GM23338 (cell line): ENCODE data around the gene TOE1. TPM values are rescaled to one million over a fixed set of nuclear protein-coding genes. Genes with fewer than 3 reads are reported as not detected.

Experiments used
- ATAC-seq: fragments of 200-7000 bp; cut with Tn5 transposase; 3 replicates; pipeline ENCODE4 v1.9.1; 2020
- DNase-seq: peaks from one replicate; pipeline ENCODE4 v3.0.0-alpha.2; 2015; ENCODE audit warnings: low spot score
- H2AFZ ChIP-seq: fragments of 200-600 bp; sonication (generic); 2 replicates; pipeline ENCODE4 v1.8.0; 2016; ENCODE audit warnings: antibody characterized with exemption, mild to moderate bottlenecking, moderate library complexity
- H3F3A ChIP-seq: fragments of 200-600 bp; sonication (generic); replicated peaks from 2 replicates; pipeline ENCODE4 v1.8.0; 2017; ENCODE audit warnings: antibody characterized with exemption, mixed run types, low read depth
- H3K27ac ChIP-seq: fragments of 200-600 bp; sonication (generic); 2 replicates; pipeline ENCODE4 v1.6.1; 2016; ENCODE audit warnings: low read depth
- H3K27me3 ChIP-seq: fragments of 200-600 bp; sonication (generic); 2 replicates; pipeline ENCODE4 v1.8.0; 2016; ENCODE audit warnings: mild to moderate bottlenecking, mixed run types, moderate library complexity; ENCODE audit not compliant: insufficient read depth
- H3K36me3 ChIP-seq: fragments of 200-600 bp; sonication (generic); 2 replicates; pipeline ENCODE4 v1.8.0; 2016; ENCODE audit warnings: mild to moderate bottlenecking; ENCODE audit not compliant: insufficient read depth
- H3K4me1 ChIP-seq: fragments of 200-600 bp; sonication (generic); 2 replicates; pipeline ENCODE4 v1.8.0; 2016; ENCODE audit warnings: mild to moderate bottlenecking, moderate library complexity; ENCODE audit not compliant: insufficient read depth
- H3K4me2 ChIP-seq: fragments of 200-600 bp; sonication (generic); 2 replicates; pipeline ENCODE4 v1.7.1; 2017; ENCODE audit warnings: mixed run types
- H3K4me3 ChIP-seq: fragments of 200-600 bp; sonication (generic); 2 replicates; pipeline ENCODE4 v1.6.1; 2016; ENCODE audit warnings: mixed run types
- H3K79me2 ChIP-seq: fragments of 200-600 bp; sonication (generic); replicated peaks from 2 replicates; pipeline ENCODE4 v1.8.0; 2017; ENCODE audit warnings: mild to moderate bottlenecking; ENCODE audit not compliant: insufficient read depth
- H3K9me2 ChIP-seq: fragments of 200-600 bp; sonication (generic); 2 replicates; pipeline ENCODE4 v1.8.0; 2017; ENCODE audit not compliant: insufficient read depth
- H4K20me1 ChIP-seq: fragments of 200-600 bp; sonication (generic); replicated peaks from 2 replicates; pipeline ENCODE4 v1.8.0; 2017; ENCODE audit warnings: mild to moderate bottlenecking; ENCODE audit not compliant: insufficient read depth
- H3K27ac Mint-ChIP-seq: 2 replicates; pipeline ENCODE4 v1.8.0; 2020; ENCODE audit warnings: inconsistent platforms, mild to moderate bottlenecking, moderate library complexity, mixed read lengths
- H3K27me3 Mint-ChIP-seq: 3 replicates; pipeline ENCODE4 v1.8.0; 2022; ENCODE audit warnings: low read depth, mild to moderate bottlenecking, moderate library complexity, mixed read lengths, inconsistent platforms; ENCODE audit not compliant: insufficient read depth, poor library complexity
- H3K36me3 Mint-ChIP-seq: 3 replicates; pipeline ENCODE4 v1.8.0; 2021; ENCODE audit warnings: low read depth, mild to moderate bottlenecking, inconsistent platforms, moderate library complexity, mixed read lengths
- H3K4me1 Mint-ChIP-seq: 3 replicates; pipeline ENCODE4 v1.8.0; 2020; ENCODE audit warnings: mild to moderate bottlenecking, inconsistent platforms, mixed read lengths
- H3K4me3 Mint-ChIP-seq: 3 replicates; pipeline ENCODE4 v1.8.0; 2021; ENCODE audit warnings: moderate library complexity, mild to moderate bottlenecking, inconsistent platforms, mixed read lengths
- H3K9me3 Mint-ChIP-seq: 3 replicates; pipeline ENCODE4 v1.8.0; 2020; ENCODE audit warnings: moderate library complexity, mild to moderate bottlenecking, inconsistent platforms, mixed read lengths
- CREB1 ChIP-seq: fragments of 250-450 bp; sonication (Bioruptor Pico); IDR thresholded peaks from 2 replicates; pipeline ENCODE4 v1.5.0; 2020; ENCODE audit warnings: low read depth, mild to moderate bottlenecking, moderate library complexity
- ETS1 ChIP-seq: IDR thresholded peaks from 2 replicates; pipeline ENCODE4 v1.6.1; 2016; ENCODE audit warnings: antibody characterized with exemption
- EZH2 ChIP-seq: fragments of 200-600 bp; sonication (generic); IDR thresholded peaks from one replicate; pipeline ENCODE4 v1.8.0; 2017; ENCODE audit warnings: antibody characterized with exemption, mild to moderate bottlenecking, low read depth; ENCODE audit not compliant: unreplicated experiment
- EZH2phosphoT487 ChIP-seq: fragments of 200-600 bp; sonication (generic); IDR thresholded peaks from one replicate; pipeline ENCODE4 v1.8.1; 2018; ENCODE audit warnings: antibody characterized with exemption; ENCODE audit not compliant: unreplicated experiment
- JUNB ChIP-seq: IDR thresholded peaks from one replicate; pipeline ENCODE4 v1.6.1; 2016; ENCODE audit warnings: antibody characterized with exemption; ENCODE audit not compliant: unreplicated experiment
- NANOG ChIP-seq: IDR thresholded peaks from 2 replicates; pipeline ENCODE4 v1.6.1; 2016; ENCODE audit warnings: antibody characterized with exemption, borderline replicate concordance
- POLR2AphosphoS5 ChIP-seq: IDR thresholded peaks from 2 replicates; pipeline ENCODE4 v1.6.1; 2016; ENCODE audit warnings: antibody characterized with exemption, low read depth
- REST ChIP-seq: IDR thresholded peaks from one replicate; pipeline ENCODE4 v1.6.1; 2018; ENCODE audit warnings: antibody characterized with exemption; ENCODE audit not compliant: unreplicated experiment
- STAT1 ChIP-seq: IDR thresholded peaks from one replicate; pipeline ENCODE4 v1.6.1; 2016; ENCODE audit warnings: antibody characterized with exemption; ENCODE audit not compliant: unreplicated experiment
- ZNF331 ChIP-seq: fragments of 250-450 bp; sonication (Bioruptor Pico); IDR thresholded peaks from 2 replicates; pipeline ENCODE4 v1.5.0; 2020; ENCODE audit warnings: low read depth, mild to moderate bottlenecking, moderate library complexity
- polyA plus RNA-seq: library from polyadenylated mRNA; unstranded; fragments of >200 nt; fragmentation: Nextera tagmentation; extraction: Ambion mirVana; gene quantifications from 2 replicates; pipeline ENCODE4 v1.2.1, GENCODE V29; 2016
- total RNA-seq: library from RNA; depleted of rRNA; stranded (reverse); fragments of >200 nt; shearing (Covaris generic); gene quantifications from 2 replicates; pipeline ENCODE4 v1.2.3, GENCODE V29; 2014

The TOE1 gene
- total and polyA plus RNA-seq, 2 experiments from 2014 or later = 9.1 to 18.4 TPM

GRCh38 chr1:45373573-45373972 is 33.6 kb downstream of the TOE1 start (continued):
- TF ChIP-seq REST (no peak), ETS1 (no peak), STAT1 (no peak)

- no peaks in the 10 kb centered on the region for H3K4me1 Mint-ChIP-seq
- Histone ChIP-seq H3K36me3 (no peaks in the 10 kb centered on the region), H3K4me3 (no peak overlapping the region), H2AFZ (no peak overlapping the region), H3K9me2 (no peaks in the 10 kb centered on the region), H4K20me1 (no peaks in the 10 kb centered on the region), H3K79me2 (no peaks in the 10 kb centered on the region), H3F3A (no peaks in the 10 kb centered on the region), H3K27me3 (no peaks in the 10 kb centered on the region), H3K27ac (no peak overlapping the region), H3K4me1 (no peaks in the 10 kb centered on the region), H3K4me2 (no peak overlapping the region)
- no peak overlapping the region for H3K4me3 Mint-ChIP-seq
- H3K36me3 Mint-ChIP-seq = no peaks in the 10 kb centered on the region
- no peaks in the 10 kb centered on the region for H3K9me3 Mint-ChIP-seq
- DNase-seq (no peak), ATAC-seq (no peak; the same call in 2 of the 3 replicates)
- no peak overlapping the region for H3K27ac Mint-ChIP-seq
- no peaks in the 10 kb centered on the region for H3K27me3 Mint-ChIP-seq
- TF ChIP-seq POLR2AphosphoS5 = no peak
- TF ChIP-seq EZH2 = no peak
- no peak for TF ChIP-seq CREB1
- TF ChIP-seq EZH2phosphoT487 = no peak
- no peak for TF ChIP-seq NANOG
- no peak for TF ChIP-seq STAT1
- TF ChIP-seq ZNF331 = no peak
- TF ChIP-seq ETS1 = no peak
- no peak for TF ChIP-seq JUNB
- TF ChIP-seq REST = no peak
Measured at GRCh38 chr1:45375104-45376090, 35.4 kb downstream of the TOE1 start.
